HS-27A (cell line): ENCODE results near the gene TMOD1.

Experiments
- DNase-seq: peaks from one replicate; pipeline ENCODE4 v3.0.0-alpha.2; 2012; ENCODE audit warnings: low read depth, missing footprints

The TMOD1 gene

GRCh38 chr9:97635026-97635425 lies 133.6 kb downstream of the TMOD1 start:
- no peak for DNase-seq

GRCh38 chr9:97636903-97637302 lies 135.4 kb downstream of the TMOD1 start:
- DNase-seq = no peak

GRCh38 chr9:97638666-97639065 lies 137.2 kb downstream of the TMOD1 start:
- DNase-seq = no peak

GRCh38 chr9:97640325-97640724 lies 138.9 kb downstream of the TMOD1 start:
- DNase-seq = no peak

- no peak for DNase-seq
Observed at GRCh38 chr9:97645720-97646119, 144.3 kb downstream of the TMOD1 start.

- DNase-seq = no peak
Observed at GRCh38 chr9:97647996-97648395, 146.5 kb downstream of the TMOD1 start.
